PC-3 (cell line): Measurements from ENCODE around the gene NFKB1.

Experiments
- CTCF ChIP-seq: fragments of 300-600 bp; sonication (generic); conservative IDR thresholded peaks from 2 replicates; pipeline ENCODE4 v1.5.1; 2017; ENCODE audit warnings: antibody characterized with exemption, low read depth, mild to moderate bottlenecking, low read length
- EZH2 ChIP-seq: fragments of 300-600 bp; sonication (generic); IDR thresholded peaks from one replicate; pipeline ENCODE4 v1.6.1; 2017; ENCODE audit warnings: antibody characterized with exemption, mild to moderate bottlenecking, low read length; ENCODE audit not compliant: unreplicated experiment
- EZH2phosphoT487 ChIP-seq: fragments of 300-600 bp; sonication (generic); IDR thresholded peaks from 2 replicates; pipeline ENCODE4 v1.6.1; 2018; ENCODE audit warnings: mild to moderate bottlenecking, antibody characterized with exemption, low read length, borderline replicate concordance

GRCh38 chr4:102620697-102621497, 119.7 kb downstream of the NFKB1 start:
- TF ChIP-seq EZH2phosphoT487 (no peak), CTCF (peak; percentile 86), EZH2 (no peak)
